Astrocyte (in vitro differentiated cells and primary cell): ENCODE results near the gene TP73. TPM values are rescaled to one million over a fixed set of nuclear protein-coding genes. Genes with fewer than 3 reads are reported as not detected.

Source experiments
- DNase-seq: peaks from one replicate; pipeline ENCODE4 v3.0.0-alpha.2; 2010; ENCODE audit warnings: low read depth
- FAIRE-seq: peaks from 2 replicates; lab custom pipeline; 2011; peaks lifted over from hg19 to GRCh38; lab: Jason Lieb, UNC
- H2AFZ ChIP-seq: 2 replicates; pipeline ENCODE4 v1.6.0; 2012; ENCODE audit warnings: low read depth, low read length, inconsistent platforms
- H3K27ac ChIP-seq: 2 replicates; pipeline ENCODE4 v1.5.1; 2011; ENCODE audit warnings: low read depth, low read length, inconsistent platforms
- H3K27me3 ChIP-seq: 2 replicates; pipeline ENCODE4 v1.6.0; 2011; ENCODE audit warnings: low read length, inconsistent platforms; ENCODE audit not compliant: insufficient read depth
- H3K36me3 ChIP-seq: 2 replicates; pipeline ENCODE4 v1.5.1; 2011; ENCODE audit warnings: low read length, inconsistent platforms; ENCODE audit not compliant: insufficient read depth
- H3K4me1 ChIP-seq: 2 replicates; pipeline ENCODE4 v1.5.1; 2011; ENCODE audit warnings: low read length, inconsistent platforms; ENCODE audit not compliant: insufficient read depth
- H3K4me2 ChIP-seq: 2 replicates; pipeline ENCODE4 v1.6.0; 2012; ENCODE audit warnings: low read length, inconsistent platforms
- H3K4me3 ChIP-seq: 2 replicates; pipeline ENCODE4 v1.5.1; 2011; ENCODE audit warnings: low read depth, mild to moderate bottlenecking, low read length, inconsistent platforms; ENCODE audit not compliant: insufficient read depth
- H3K79me2 ChIP-seq: 2 replicates; pipeline ENCODE4 v1.6.0; 2012; ENCODE audit warnings: mild to moderate bottlenecking, low read length, inconsistent platforms; ENCODE audit not compliant: insufficient read depth
- H3K9ac ChIP-seq: 2 replicates; pipeline ENCODE4 v1.6.0; 2012; ENCODE audit warnings: mild to moderate bottlenecking, low read length, inconsistent platforms
- H3K9me3 ChIP-seq: 2 replicates; pipeline ENCODE4 v1.5.1; 2012; ENCODE audit warnings: low read depth, mild to moderate bottlenecking, low read length, inconsistent platforms; ENCODE audit not compliant: insufficient read depth
- H4K20me1 ChIP-seq: 2 replicates; pipeline ENCODE4 v1.6.0; 2012; ENCODE audit warnings: low read length, inconsistent platforms; ENCODE audit not compliant: insufficient read depth
- H3K27ac Mint-ChIP-seq: one replicate; pipeline ENCODE4 v1.8.0; 2021; ENCODE audit warnings: mild to moderate bottlenecking, mixed read lengths; ENCODE audit not compliant: unreplicated experiment
- H3K27me3 Mint-ChIP-seq: one replicate; pipeline ENCODE4 v1.8.0; 2021; ENCODE audit warnings: low read depth, mixed read lengths; ENCODE audit not compliant: unreplicated experiment
- H3K36me3 Mint-ChIP-seq: one replicate; pipeline ENCODE4 v1.8.0; 2021; ENCODE audit warnings: low read depth, mixed read lengths; ENCODE audit not compliant: unreplicated experiment
- H3K4me1 Mint-ChIP-seq: one replicate; pipeline ENCODE4 v1.8.0; 2021; ENCODE audit warnings: low read depth, mixed read lengths; ENCODE audit not compliant: unreplicated experiment
- H3K4me3 Mint-ChIP-seq: one replicate; pipeline ENCODE4 v1.8.0; 2021; ENCODE audit warnings: mild to moderate bottlenecking, moderate library complexity, mixed read lengths; ENCODE audit not compliant: unreplicated experiment
- H3K9me3 Mint-ChIP-seq: one replicate; pipeline ENCODE4 v1.8.0; 2021; ENCODE audit warnings: mild to moderate bottlenecking, mixed read lengths; ENCODE audit not compliant: unreplicated experiment
- CTCF ChIP-seq: IDR thresholded peaks from 2 replicates; pipeline ENCODE4 v1.5.1; 2011; ENCODE audit warnings: low read depth, mild to moderate bottlenecking, inconsistent platforms, low read length, moderate library complexity; ENCODE audit not compliant: insufficient read depth
- EZH2 ChIP-seq: IDR thresholded peaks from 2 replicates; pipeline ENCODE4 v1.6.1; 2012; ENCODE audit warnings: mild to moderate bottlenecking, low read length, inconsistent platforms; ENCODE audit not compliant: insufficient read depth
- total RNA-seq: library from RNA; stranded (reverse); gene quantifications from 2 replicates; pipeline ENCODE4 v1.2.1, GENCODE V29; 2021

TP73 gene
- total RNA-seq, 1 donor from 2014 or later = 0.18 TPM

DNA sequence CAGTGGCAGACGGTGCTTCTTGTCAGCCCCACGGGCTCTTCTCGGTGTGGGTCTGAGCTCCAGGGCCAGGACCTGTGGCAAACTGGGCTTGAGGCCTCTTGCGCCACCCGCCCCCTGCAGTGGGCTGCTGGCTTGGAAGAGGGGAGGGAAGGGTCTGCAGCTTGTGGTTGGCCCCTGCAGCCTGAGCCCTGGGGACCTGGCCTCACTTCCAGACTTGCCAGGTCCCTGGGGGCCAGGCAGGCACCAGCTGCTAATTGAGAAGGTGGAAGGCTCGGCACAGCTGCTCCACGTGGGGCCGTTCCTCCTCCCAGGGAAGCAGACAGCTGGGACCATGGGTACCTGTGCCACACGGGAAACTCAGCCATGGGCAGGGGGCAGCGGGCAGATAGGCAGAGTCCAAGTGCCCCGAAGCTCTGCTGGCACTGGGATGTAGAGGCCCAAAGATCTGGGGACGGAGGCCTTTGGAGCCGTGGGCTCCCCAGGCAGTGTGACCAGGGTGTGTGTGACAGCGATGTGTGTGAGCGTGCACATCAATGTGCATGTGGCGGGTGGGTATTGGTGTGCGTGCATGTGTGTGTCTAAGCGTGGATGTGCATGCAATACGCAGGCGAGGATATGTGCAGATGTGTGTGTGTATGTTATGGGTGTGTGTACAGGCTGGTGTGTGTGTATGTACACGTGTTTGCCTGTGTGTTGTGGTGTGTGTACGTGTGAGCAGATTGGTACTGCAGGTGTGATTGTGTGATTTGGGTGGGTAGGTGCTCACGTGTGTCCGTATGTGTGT, 39.3 kb downstream of the TP73 start:
- Histone ChIP-seq H3K9ac (no peak overlapping the region), H3K4me2 (no peak overlapping the region), H3K9me3 (no peaks in the 10 kb centered on the region), H4K20me1 (no peaks in the 10 kb centered on the region), H3K36me3 (no peaks in the 10 kb centered on the region), H3K27me3 (no peaks in the 10 kb centered on the region), H3K79me2 (no peaks in the 10 kb centered on the region), H3K4me1 (no peaks in the 10 kb centered on the region), H2AFZ (no peak overlapping the region), H3K27ac (no peak overlapping the region), H3K4me3 (no peak overlapping the region)
- Mint-ChIP-seq H3K27me3 (peaks cover 36% of the 10 kb centered on the region), H3K4me1 (peaks cover 2% of the 10 kb centered on the region), H3K4me3 (no peak overlapping the region), H3K36me3 (no peaks in the 10 kb centered on the region), H3K9me3 (no peaks in the 10 kb centered on the region), H3K27ac (no peak overlapping the region)
- FAIRE-seq (no peak), DNase-seq (no peak)
- no peak for TF ChIP-seq EZH2
- TF ChIP-seq CTCF = no peak

- no peak overlapping the region for H3K4me3 ChIP-seq
- Mint-ChIP-seq H3K27ac (no peak overlapping the region), H3K36me3 (no peaks in the 10 kb centered on the region), H3K9me3 (no peaks in the 10 kb centered on the region), H3K4me3 (no peak overlapping the region), H3K4me1 (peaks cover 2% of the 10 kb centered on the region), H3K27me3 (peaks cover 39% of the 10 kb centered on the region)
- no peaks in the 10 kb centered on the region for H3K79me2 ChIP-seq
- H3K4me1 ChIP-seq = no peaks in the 10 kb centered on the region
- H3K36me3 ChIP-seq = no peaks in the 10 kb centered on the region
- no peaks in the 10 kb centered on the region for H4K20me1 ChIP-seq
- FAIRE-seq (no peak), DNase-seq (no peak)
- H3K27me3 ChIP-seq = no peaks in the 10 kb centered on the region
- no peak overlapping the region for H2AFZ ChIP-seq
- no peaks in the 10 kb centered on the region for H3K9me3 ChIP-seq
- no peak overlapping the region for H3K4me2 ChIP-seq
- H3K9ac ChIP-seq = no peak overlapping the region
- H3K27ac ChIP-seq = no peak overlapping the region
- no peak for TF ChIP-seq CTCF
- no peak for TF ChIP-seq EZH2
These were observed 40.3 kb downstream of the TP73 start for GRCh38 chr1:3692598-3692997.

GRCh38 chr1:3693321-3693720, 41.0 kb downstream of the TP73 start:
- Histone ChIP-seq H4K20me1 (no peaks in the 10 kb centered on the region), H3K79me2 (no peaks in the 10 kb centered on the region), H3K9ac (no peak overlapping the region), H3K9me3 (no peaks in the 10 kb centered on the region), H3K4me3 (no peak overlapping the region), H3K27ac (no peak overlapping the region), H2AFZ (no peak overlapping the region), H3K4me2 (no peak overlapping the region), H3K27me3 (peaks cover 4% of the 10 kb centered on the region), H3K4me1 (no peaks in the 10 kb centered on the region), H3K36me3 (no peaks in the 10 kb centered on the region)
- Mint-ChIP-seq H3K4me3 (no peak overlapping the region), H3K27me3 (peaks cover 40% of the 10 kb centered on the region), H3K27ac (no peak overlapping the region), H3K9me3 (no peaks in the 10 kb centered on the region), H3K4me1 (peaks cover 2% of the 10 kb centered on the region), H3K36me3 (no peaks in the 10 kb centered on the region)
- TF ChIP-seq EZH2 (no peak), CTCF (no peak)
- no peak for FAIRE-seq
- DNase-seq = no peak
